ENCODE results near the gene PRDM5.

The PRDM5 gene

DNA sequence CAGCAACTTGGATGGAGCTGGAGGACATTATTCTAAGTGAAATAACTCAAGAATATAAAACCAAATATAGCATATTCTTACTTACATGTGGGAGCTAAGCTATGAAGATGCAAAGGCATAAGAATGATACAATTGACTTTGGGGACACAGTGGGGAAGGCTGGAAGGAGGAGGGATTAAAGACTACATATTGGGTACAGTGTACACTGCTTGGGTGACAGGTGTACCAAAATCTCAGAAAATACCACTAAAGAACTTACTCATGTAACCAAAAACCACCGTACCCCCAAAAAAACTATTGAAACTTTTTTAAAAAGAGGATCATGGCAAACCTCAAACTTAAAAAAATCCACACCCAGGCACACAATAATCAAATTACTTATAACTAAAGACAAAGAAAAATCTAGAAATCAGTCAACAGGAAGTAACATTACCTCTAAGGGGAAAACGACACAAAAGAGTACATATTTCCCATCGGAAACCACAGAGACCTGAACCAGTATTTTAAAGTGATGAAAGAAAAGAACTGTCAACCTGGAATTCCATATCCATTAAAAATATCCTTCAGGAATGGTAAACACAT, 241.8 kb downstream of the PRDM5 start:
- Histone ChIP-seq H3K27ac (ENCODE audit: low read depth, low read length) (no peak overlapping the region), H2AK5ac (ENCODE audit: low read length) (no peak overlapping the region), H4K8ac (ENCODE audit: low read depth, low read length) (no peak overlapping the region), H3K56ac (ENCODE audit: low read length) (no peak overlapping the region), H2BK5ac (ENCODE audit: low read length) (no peak overlapping the region), H3K4me1 (ENCODE audit: control insufficient read depth, low read depth, low read length) (no peaks in the 10 kb centered on the region), H3K23ac (ENCODE audit: low read length) (no peak overlapping the region), H2BK120ac (ENCODE audit: low read depth, low read length) (no peak overlapping the region), H3K36me3 (ENCODE audit: control insufficient read depth, insufficient read depth, low read length) (no peaks in the 10 kb centered on the region), H2BK15ac (replicated peaks; ENCODE audit: low read depth) (no peak overlapping the region), H3K79me2 (ENCODE audit: control insufficient read depth, insufficient read depth, low read length) (no peaks in the 10 kb centered on the region), H3K4me2 (ENCODE audit: low read length) (no peak overlapping the region), H3K4me3 (ENCODE audit: low read length) (no peak overlapping the region), H4K5ac (ENCODE audit: low read length) (no peak overlapping the region), H3K27me3 (ENCODE audit: insufficient read depth, low read length, poor library complexity) (no peaks in the 10 kb centered on the region), H3K18ac (ENCODE audit: low read length) (no peak overlapping the region), H3K79me1 (ENCODE audit: low read length) (no peaks in the 10 kb centered on the region), H3K4ac (ENCODE audit: low read depth, low read length) (no peak overlapping the region), H3K9ac (ENCODE audit: low read length) (no peak overlapping the region)
- no CpG with 5 or more reads among the region's 3 CpGs for WGBS (ENCODE audit: extremely low coverage, insufficient coverage, low lambda C conversion rate)
- DNase-seq, result no peak

DNA sequence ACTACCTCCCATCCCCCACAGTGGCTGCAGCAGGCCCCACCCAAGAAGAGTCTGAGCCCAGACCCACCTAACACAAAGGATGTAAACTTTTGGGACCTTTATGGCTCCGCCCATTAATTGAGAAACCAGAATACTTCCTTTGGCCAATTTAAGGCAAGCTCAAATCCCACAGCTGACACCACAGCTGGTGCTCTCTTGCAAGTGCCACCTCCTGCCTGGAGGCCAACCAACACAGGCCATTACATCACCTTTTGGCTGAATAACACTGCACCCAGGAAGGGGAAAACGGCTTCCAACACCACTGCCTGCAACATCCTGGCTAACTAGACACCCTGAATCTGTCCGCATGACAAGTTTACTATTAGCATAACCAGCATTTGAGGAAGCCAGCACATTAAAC, 248.8 kb downstream of the PRDM5 start:
- H2BK5ac ChIP-seq (ENCODE audit: low read length), result no peak overlapping the region
- no peak overlapping the region for H3K4me3 ChIP-seq (ENCODE audit: low read length)
- no peak overlapping the region for H3K18ac ChIP-seq (ENCODE audit: low read length)
- H3K79me1 ChIP-seq (ENCODE audit: low read length), result no peaks in the 10 kb centered on the region
- H3K27ac ChIP-seq (ENCODE audit: low read depth, low read length), result no peak overlapping the region
- WGBS (ENCODE audit: extremely low coverage, insufficient coverage, low lambda C conversion rate), result no CpG with 5 or more reads among the region's 3 CpGs
- no peak overlapping the region for H3K4me2 ChIP-seq (ENCODE audit: low read length)
- H2BK120ac ChIP-seq (ENCODE audit: low read depth, low read length), result no peak overlapping the region
- no peak overlapping the region for H4K5ac ChIP-seq (ENCODE audit: low read length)
- H3K27me3 ChIP-seq (ENCODE audit: insufficient read depth, low read length, poor library complexity), result no peaks in the 10 kb centered on the region
- no peaks in the 10 kb centered on the region for H3K79me2 ChIP-seq (ENCODE audit: control insufficient read depth, insufficient read depth, low read length)
- H3K23ac ChIP-seq (ENCODE audit: low read length), result no peak overlapping the region
- no peak overlapping the region for H2AK5ac ChIP-seq (ENCODE audit: low read length)
- no peaks in the 10 kb centered on the region for H3K36me3 ChIP-seq (ENCODE audit: control insufficient read depth, insufficient read depth, low read length)
- no peak overlapping the region for H3K56ac ChIP-seq (ENCODE audit: low read length)
- H3K9ac ChIP-seq (ENCODE audit: low read length), result no peak overlapping the region
- H2BK15ac ChIP-seq (replicated peaks; ENCODE audit: low read depth), result no peak overlapping the region
- peak; percentile 10 for DNase-seq
- H4K8ac ChIP-seq (ENCODE audit: low read depth, low read length), result no peak overlapping the region
- H3K4ac ChIP-seq (ENCODE audit: low read depth, low read length), result no peak overlapping the region
- H3K4me1 ChIP-seq (ENCODE audit: control insufficient read depth, low read depth, low read length), result no peaks in the 10 kb centered on the region

DNA sequence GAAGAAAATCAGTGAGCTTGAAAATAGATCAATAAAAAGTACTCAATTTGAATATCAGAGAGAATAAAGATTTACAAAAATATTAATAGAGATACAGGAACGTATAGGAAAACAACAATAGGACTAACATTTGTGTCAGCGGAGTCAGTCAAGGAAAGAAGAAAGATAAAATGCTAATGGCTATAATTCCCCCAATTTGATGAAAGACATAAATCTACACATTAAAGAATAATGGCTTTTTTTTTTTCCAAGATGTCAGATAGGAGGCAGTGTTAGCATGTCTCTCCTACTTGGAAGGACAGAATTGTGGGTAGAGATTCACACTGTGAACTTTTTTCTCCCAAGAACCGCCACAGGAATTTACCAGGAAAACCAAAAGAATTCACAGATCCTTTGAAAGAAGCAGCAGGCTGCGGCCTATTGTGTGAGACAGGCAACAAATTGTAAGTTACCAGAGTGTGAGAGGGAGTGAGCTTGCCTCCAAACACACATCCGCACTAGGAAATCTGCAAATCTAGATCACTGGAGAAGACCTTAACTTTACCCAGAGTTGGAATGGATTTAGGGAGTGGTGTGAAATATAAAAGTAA, 249.9 kb downstream of the PRDM5 start:
- Histone ChIP-seq H2BK5ac (ENCODE audit: low read length) (no peak overlapping the region), H3K79me1 (ENCODE audit: low read length) (no peaks in the 10 kb centered on the region), H3K4me2 (ENCODE audit: low read length) (no peak overlapping the region), H3K23ac (ENCODE audit: low read length) (no peak overlapping the region), H3K27me3 (ENCODE audit: insufficient read depth, low read length, poor library complexity) (no peaks in the 10 kb centered on the region), H2AK5ac (ENCODE audit: low read length) (no peak overlapping the region), H3K4me3 (ENCODE audit: low read length) (no peak overlapping the region), H3K79me2 (ENCODE audit: control insufficient read depth, insufficient read depth, low read length) (no peaks in the 10 kb centered on the region), H3K27ac (ENCODE audit: low read depth, low read length) (no peak overlapping the region), H3K4me1 (ENCODE audit: control insufficient read depth, low read depth, low read length) (no peaks in the 10 kb centered on the region), H2BK15ac (replicated peaks; ENCODE audit: low read depth) (no peak overlapping the region), H3K18ac (ENCODE audit: low read length) (no peak overlapping the region), H2BK120ac (ENCODE audit: low read depth, low read length) (no peak overlapping the region), H3K36me3 (ENCODE audit: control insufficient read depth, insufficient read depth, low read length) (no peaks in the 10 kb centered on the region), H3K56ac (ENCODE audit: low read length) (no peak overlapping the region), H3K4ac (ENCODE audit: low read depth, low read length) (no peak overlapping the region), H4K8ac (ENCODE audit: low read depth, low read length) (no peak overlapping the region), H3K9ac (ENCODE audit: low read length) (no peak overlapping the region), H4K5ac (ENCODE audit: low read length) (no peak overlapping the region)
- WGBS (ENCODE audit: extremely low coverage, insufficient coverage, low lambda C conversion rate), result no CpG with 5 or more reads among the region's 5 CpGs
- DNase-seq, result peak; percentile 86

- H3K4me1 ChIP-seq (ENCODE audit: control insufficient read depth, low read depth, low read length), result no peaks in the 10 kb centered on the region
- H3K79me2 ChIP-seq (ENCODE audit: control insufficient read depth, insufficient read depth, low read length), result no peaks in the 10 kb centered on the region
- H3K36me3 ChIP-seq (ENCODE audit: control insufficient read depth, insufficient read depth, low read length), result no peaks in the 10 kb centered on the region
- no peak for DNase-seq
- no peak overlapping the region for H4K8ac ChIP-seq (ENCODE audit: low read depth, low read length)
- no peak overlapping the region for H3K18ac ChIP-seq (ENCODE audit: low read length)
- H3K4ac ChIP-seq (ENCODE audit: low read depth, low read length), result no peak overlapping the region
- no peak overlapping the region for H2BK15ac ChIP-seq (replicated peaks; ENCODE audit: low read depth)
- no peaks in the 10 kb centered on the region for H3K27me3 ChIP-seq (ENCODE audit: insufficient read depth, low read length, poor library complexity)
- no peak overlapping the region for H3K23ac ChIP-seq (ENCODE audit: low read length)
- H3K56ac ChIP-seq (ENCODE audit: low read length), result no peak overlapping the region
- H2BK120ac ChIP-seq (ENCODE audit: low read depth, low read length), result no peak overlapping the region
- H4K5ac ChIP-seq (ENCODE audit: low read length), result no peak overlapping the region
- H3K27ac ChIP-seq (ENCODE audit: low read depth, low read length), result no peak overlapping the region
- H2BK5ac ChIP-seq (ENCODE audit: low read length), result no peak overlapping the region
- no CpG with 5 or more reads among the region's 1 CpG for WGBS (ENCODE audit: extremely low coverage, insufficient coverage, low lambda C conversion rate)
- no peak overlapping the region for H3K9ac ChIP-seq (ENCODE audit: low read length)
- H3K4me2 ChIP-seq (ENCODE audit: low read length), result no peak overlapping the region
- H3K4me3 ChIP-seq (ENCODE audit: low read length), result no peak overlapping the region
- H3K79me1 ChIP-seq (ENCODE audit: low read length), result no peaks in the 10 kb centered on the region
- no peak overlapping the region for H2AK5ac ChIP-seq (ENCODE audit: low read length)
Measured at GRCh38 chr4:120672076-120672475, 250.4 kb downstream of the PRDM5 start.

DNA sequence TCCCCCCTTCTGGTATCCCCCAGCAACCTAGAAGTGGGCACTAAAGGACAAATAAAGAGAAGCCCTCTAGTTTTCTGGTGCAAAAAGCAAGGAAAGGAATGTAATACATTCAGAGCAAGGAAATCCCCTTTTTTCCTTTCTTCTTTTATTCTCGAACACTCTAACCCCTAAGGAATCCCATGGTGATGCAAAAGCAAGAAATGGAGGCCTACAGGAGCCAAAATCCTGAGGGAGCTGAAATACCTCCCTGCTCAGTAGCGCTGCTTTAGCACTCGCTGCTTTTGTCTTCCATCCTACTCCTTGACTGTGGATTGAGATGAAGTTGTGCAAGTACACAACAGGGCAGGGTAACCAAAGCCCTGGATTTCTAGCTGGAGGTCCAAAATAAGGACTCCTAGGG, 251.0 kb downstream of the PRDM5 start:
- H3K79me1 ChIP-seq (ENCODE audit: low read length), result no peaks in the 10 kb centered on the region
- H2BK120ac ChIP-seq (ENCODE audit: low read depth, low read length), result no peak overlapping the region
- H3K18ac ChIP-seq (ENCODE audit: low read length), result no peak overlapping the region
- no peak overlapping the region for H3K4me3 ChIP-seq (ENCODE audit: low read length)
- H3K27me3 ChIP-seq (ENCODE audit: insufficient read depth, low read length, poor library complexity), result no peaks in the 10 kb centered on the region
- no peak overlapping the region for H2BK5ac ChIP-seq (ENCODE audit: low read length)
- no peak overlapping the region for H2BK15ac ChIP-seq (replicated peaks; ENCODE audit: low read depth)
- H3K23ac ChIP-seq (ENCODE audit: low read length), result no peak overlapping the region
- no peaks in the 10 kb centered on the region for H3K36me3 ChIP-seq (ENCODE audit: control insufficient read depth, insufficient read depth, low read length)
- no peak for DNase-seq
- no peak overlapping the region for H3K4me2 ChIP-seq (ENCODE audit: low read length)
- H3K9ac ChIP-seq (ENCODE audit: low read length), result no peak overlapping the region
- no peak overlapping the region for H3K56ac ChIP-seq (ENCODE audit: low read length)
- H4K5ac ChIP-seq (ENCODE audit: low read length), result no peak overlapping the region
- no peak overlapping the region for H4K8ac ChIP-seq (ENCODE audit: low read depth, low read length)
- H3K27ac ChIP-seq (ENCODE audit: low read depth, low read length), result no peak overlapping the region
- no peak overlapping the region for H2AK5ac ChIP-seq (ENCODE audit: low read length)
- no peaks in the 10 kb centered on the region for H3K4me1 ChIP-seq (ENCODE audit: control insufficient read depth, low read depth, low read length)
- no CpG with 5 or more reads among the region's 3 CpGs for WGBS (ENCODE audit: extremely low coverage, insufficient coverage, low lambda C conversion rate)
- no peak overlapping the region for H3K4ac ChIP-seq (ENCODE audit: low read depth, low read length)
- no peaks in the 10 kb centered on the region for H3K79me2 ChIP-seq (ENCODE audit: control insufficient read depth, insufficient read depth, low read length)

GRCh38 chr4:120667102-120667501, 255.4 kb downstream of the PRDM5 start:
- Histone ChIP-seq H3K4me3 (ENCODE audit: low read length) (no peak overlapping the region), H2BK5ac (ENCODE audit: low read length) (no peak overlapping the region), H3K27me3 (ENCODE audit: insufficient read depth, low read length, poor library complexity) (no peaks in the 10 kb centered on the region), H3K79me2 (ENCODE audit: control insufficient read depth, insufficient read depth, low read length) (no peaks in the 10 kb centered on the region), H4K5ac (ENCODE audit: low read length) (no peak overlapping the region), H2BK120ac (ENCODE audit: low read depth, low read length) (no peak overlapping the region), H3K23ac (ENCODE audit: low read length) (no peak overlapping the region), H3K36me3 (ENCODE audit: control insufficient read depth, insufficient read depth, low read length) (no peaks in the 10 kb centered on the region), H3K18ac (ENCODE audit: low read length) (no peak overlapping the region), H3K4me2 (ENCODE audit: low read length) (no peak overlapping the region), H3K79me1 (ENCODE audit: low read length) (no peaks in the 10 kb centered on the region), H2AK5ac (ENCODE audit: low read length) (no peak overlapping the region), H3K9ac (ENCODE audit: low read length) (no peak overlapping the region), H3K27ac (ENCODE audit: low read depth, low read length) (no peak overlapping the region), H3K4me1 (ENCODE audit: control insufficient read depth, low read depth, low read length) (no peaks in the 10 kb centered on the region), H3K4ac (ENCODE audit: low read depth, low read length) (no peak overlapping the region), H3K56ac (ENCODE audit: low read length) (no peak overlapping the region), H2BK15ac (replicated peaks; ENCODE audit: low read depth) (no peak overlapping the region), H4K8ac (ENCODE audit: low read depth, low read length) (no peak overlapping the region)
- no peak for DNase-seq
- WGBS (ENCODE audit: extremely low coverage, insufficient coverage, low lambda C conversion rate), result no CpG with 5 or more reads among the region's 3 CpGs
